HG03280 (cell line): ENCODE data around the gene DCLRE1C.
A peak's percentile ranks its signal among the peaks of the same experiment; 100 is the strongest.
"Not testable (repeated sequence)": the region's sequence is repeated elsewhere in the genome, so short reads cannot be mapped to it uniquely, and the experiment has no call there.

ENCODE experiments used
- ATAC-seq: cut with Tn5 transposase; IDR thresholded peaks from one replicate; pipeline ENCODE4 v1.9.1; 2021; ENCODE audit warnings: mild to moderate bottlenecking, moderate library complexity; ENCODE audit not compliant: unreplicated experiment

Gene DCLRE1C

GRCh38 chr10:14954001-14954770 lies at the start of gene DCLRE1C:
DCLRE1C (minus strand) TSS chr10:14954096; CDS start chr10:14954010, 86 bp downstream.
- peak; percentile 75 for ATAC-seq

GRCh38 chr10:14995964-14996565 lies 42.2 kb upstream of the DCLRE1C start:
- ATAC-seq = no peak

GRCh38 chr10:14993500-14994455 lies 39.9 kb upstream of the DCLRE1C start:
- ATAC-seq = not testable (repeated sequence)

GRCh38 chr10:14992336-14992735 lies 38.4 kb upstream of the DCLRE1C start:
- not testable (repeated sequence) for ATAC-seq

GRCh38 chr10:14991035-14991749 lies 37.3 kb upstream of the DCLRE1C start:
- not testable (repeated sequence) for ATAC-seq

GRCh38 chr10:14989552-14989951 lies 35.7 kb upstream of the DCLRE1C start:
- ATAC-seq = not testable (repeated sequence)

- ATAC-seq = no peak
These were observed 28.8 kb upstream of the DCLRE1C start for GRCh38 chr10:14982744-14983143.

- ATAC-seq = no peak
These were observed 21.9 kb upstream of the DCLRE1C start for GRCh38 chr10:14975672-14976273.

GRCh38 chr10:14974153-14974998 lies 20.5 kb upstream of the DCLRE1C start:
- not testable (repeated sequence) for ATAC-seq

- no peak for ATAC-seq
These were observed 18.1 kb upstream of the DCLRE1C start for GRCh38 chr10:14971867-14972448.

GRCh38 chr10:14967897-14968296 lies 14.0 kb upstream of the DCLRE1C start:
- ATAC-seq = no peak

- ATAC-seq = peak; percentile 84
These were observed 5.5 kb upstream of the DCLRE1C start, which contains the start of gene MEIG1 for GRCh38 chr10:14959221-14960057. MEIG1 (plus strand) TSS chr10:14959388; CDS start chr10:14966469, 7,081 bp downstream.

- ATAC-seq = no peak
These were observed 5.0 kb upstream of the DCLRE1C start for GRCh38 chr10:14958872-14959220.

GRCh38 chr10:14954934-14955333 lies 1.0 kb upstream of the DCLRE1C start:
- ATAC-seq = no peak

GRCh38 chr10:14953424-14954000 lies 384 bp downstream of the DCLRE1C start:
- peak; percentile 34 for ATAC-seq

- ATAC-seq = no peak
These were observed 959 bp downstream of the DCLRE1C start for GRCh38 chr10:14952851-14953423.

- ATAC-seq = no peak
These were observed 4.6 kb downstream of the DCLRE1C start for GRCh38 chr10:14949291-14949690.
